Endothelial cell (in vitro differentiated cells): ENCODE data around the gene MB21D2. TPM values are rescaled to one million over a fixed set of nuclear protein-coding genes. Genes with fewer than 3 reads are reported as not detected.

Experiments used
- DNase-seq: peaks from one replicate; pipeline ENCODE4 v3.0.0; 2021; ENCODE audit warnings: low spot score
- H3K27ac Mint-ChIP-seq: one replicate; pipeline ENCODE4 v1.8.0; 2021; ENCODE audit warnings: mixed read lengths, inconsistent platforms; ENCODE audit not compliant: unreplicated experiment
- H3K27me3 Mint-ChIP-seq: one replicate; pipeline ENCODE4 v1.8.0; 2021; ENCODE audit warnings: mild to moderate bottlenecking, moderate library complexity, mixed read lengths, inconsistent platforms; ENCODE audit not compliant: unreplicated experiment
- H3K36me3 Mint-ChIP-seq: one replicate; pipeline ENCODE4 v1.8.0; 2021; ENCODE audit warnings: mild to moderate bottlenecking, low read depth, mixed read lengths, inconsistent platforms; ENCODE audit not compliant: unreplicated experiment
- H3K4me1 Mint-ChIP-seq: one replicate; pipeline ENCODE4 v1.8.0; 2021; ENCODE audit warnings: mild to moderate bottlenecking, mixed read lengths, inconsistent platforms; ENCODE audit not compliant: unreplicated experiment
- H3K4me3 Mint-ChIP-seq: one replicate; pipeline ENCODE4 v1.8.0; 2021; ENCODE audit warnings: mild to moderate bottlenecking, mixed read lengths, inconsistent platforms; ENCODE audit not compliant: unreplicated experiment
- H3K9me3 Mint-ChIP-seq: one replicate; pipeline ENCODE4 v1.8.0; 2021; ENCODE audit warnings: mixed read lengths, inconsistent platforms; ENCODE audit not compliant: unreplicated experiment
- CTCF ChIP-seq: fragments of 200-600 bp; sonication (generic); IDR thresholded peaks from one replicate; pipeline ENCODE4 v1.5.0; 2021; ENCODE audit warnings: antibody characterized with exemption; ENCODE audit not compliant: unreplicated experiment
- total RNA-seq: library from RNA; stranded (reverse); fragmentation: NEBNext Ultra II Directional; extraction: Animal tissue kit (Norgen Biotek cat#: 25700); gene quantifications from one replicate; pipeline ENCODE4 v1.2.1, GENCODE V29; 2021; ENCODE audit not compliant: unreplicated experiment

The MB21D2 gene
- total RNA-seq, 1 donor from 2014 or later, result 4.3 TPM

- H3K9me3 Mint-ChIP-seq, result no peaks in the 10 kb centered on the region
- TF ChIP-seq CTCF, result no peak
- peaks cover 5% of the 10 kb centered on the region for H3K4me1 Mint-ChIP-seq
Measured at GRCh38 chr3:192940129-192940528, 22.5 kb upstream of the MB21D2 start.

DNA sequence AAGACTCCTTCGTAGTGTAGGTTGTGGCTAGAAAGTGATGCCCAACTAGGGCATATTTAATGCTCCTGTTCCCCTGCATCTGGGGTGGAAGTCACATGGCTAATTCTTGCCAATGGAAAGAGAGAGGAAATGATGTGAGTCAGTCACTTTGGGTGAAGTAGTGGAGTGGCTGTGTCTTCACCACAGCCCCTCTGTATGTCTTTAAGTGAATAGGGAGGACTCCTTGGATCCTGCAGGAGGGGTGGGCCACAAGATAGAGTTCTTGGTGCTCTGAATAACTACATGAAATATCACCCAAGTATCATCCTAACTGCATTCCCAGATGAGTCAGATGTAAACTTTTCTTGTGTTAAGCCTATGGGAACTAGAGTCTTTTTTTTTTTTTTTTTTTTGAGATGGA is 17.8 kb upstream of the MB21D2 start:
- no peaks in the 10 kb centered on the region for H3K27me3 Mint-ChIP-seq
- H3K27ac Mint-ChIP-seq, result no peak overlapping the region
- TF ChIP-seq CTCF, result no peak
- H3K36me3 Mint-ChIP-seq, result no peaks in the 10 kb centered on the region
- no peak for DNase-seq
- H3K4me3 Mint-ChIP-seq, result no peak overlapping the region
- no peaks in the 10 kb centered on the region for H3K9me3 Mint-ChIP-seq
- H3K4me1 Mint-ChIP-seq, result no peaks in the 10 kb centered on the region

More at GRCh38 chr3:192940129-192940528, 22.5 kb upstream of the MB21D2 start:
- H3K27ac Mint-ChIP-seq, result no peak overlapping the region
- no peak for DNase-seq
- no peaks in the 10 kb centered on the region for H3K27me3 Mint-ChIP-seq
- H3K4me3 Mint-ChIP-seq, result no peak overlapping the region
- H3K36me3 Mint-ChIP-seq, result no peaks in the 10 kb centered on the region

- Mint-ChIP-seq H3K36me3 (no peaks in the 10 kb centered on the region), H3K27ac (no peak overlapping the region)
Measured at GRCh38 chr3:192933779-192934460, 16.3 kb upstream of the MB21D2 start.

DNA sequence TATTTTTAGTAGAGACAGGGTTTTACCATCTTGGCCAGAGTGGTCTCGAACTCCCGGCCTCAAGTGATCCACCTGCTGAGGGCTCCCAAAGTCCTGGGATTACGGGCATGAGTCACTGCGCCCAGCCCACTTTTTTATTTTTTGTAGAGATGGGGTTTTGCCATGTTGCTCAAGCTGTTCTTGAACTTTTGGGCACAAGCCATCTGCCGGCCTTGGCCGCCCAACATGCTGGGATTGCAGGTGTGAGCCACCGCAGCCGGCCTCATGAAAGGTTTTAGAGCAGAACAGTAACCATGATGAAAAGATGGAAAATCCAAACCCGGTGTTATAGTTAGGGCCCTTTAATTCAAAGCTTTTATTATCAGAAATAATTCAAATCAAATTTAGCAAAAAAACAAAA is 15.6 kb upstream of the MB21D2 start:
- no peak for TF ChIP-seq CTCF
- DNase-seq, result no peak
- Mint-ChIP-seq H3K27me3 (no peaks in the 10 kb centered on the region), H3K27ac (no peak overlapping the region), H3K9me3 (no peaks in the 10 kb centered on the region), H3K4me1 (no peaks in the 10 kb centered on the region), H3K36me3 (no peaks in the 10 kb centered on the region), H3K4me3 (no peak overlapping the region)

More at GRCh38 chr3:192933779-192934460, 16.3 kb upstream of the MB21D2 start:
- Mint-ChIP-seq H3K4me1 (no peaks in the 10 kb centered on the region), H3K4me3 (no peak overlapping the region), H3K9me3 (no peaks in the 10 kb centered on the region), H3K27me3 (no peaks in the 10 kb centered on the region)
- no peak for DNase-seq
- no peak for TF ChIP-seq CTCF

DNA sequence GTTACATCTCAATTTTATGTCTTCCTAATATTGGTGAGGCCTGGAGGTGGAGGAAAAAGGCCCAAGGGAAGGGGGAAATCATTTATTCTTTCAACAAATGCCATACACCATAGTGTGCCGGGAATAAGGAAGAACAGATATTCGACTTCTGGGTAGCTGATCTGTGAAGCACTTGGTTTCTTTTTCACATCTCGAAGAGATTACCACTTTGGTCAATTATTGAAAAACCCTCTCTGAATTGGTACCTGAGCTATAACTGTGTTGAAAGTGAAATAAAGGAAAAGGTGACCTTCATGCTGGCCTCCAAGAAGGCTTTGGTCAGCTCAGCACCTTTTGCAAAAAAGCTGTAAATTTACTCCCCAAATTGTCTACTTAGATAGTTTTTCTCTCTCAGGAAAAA is 14.2 kb upstream of the MB21D2 start:
- no peak overlapping the region for H3K4me3 Mint-ChIP-seq

More for the DNA sequence above, 14.2 kb upstream of the MB21D2 start:
- no peak for TF ChIP-seq CTCF
- H3K36me3 Mint-ChIP-seq, result no peaks in the 10 kb centered on the region
- H3K9me3 Mint-ChIP-seq, result no peaks in the 10 kb centered on the region
- H3K4me1 Mint-ChIP-seq, result no peaks in the 10 kb centered on the region
- DNase-seq, result no peak
- H3K27ac Mint-ChIP-seq, result no peak overlapping the region
- H3K27me3 Mint-ChIP-seq, result no peaks in the 10 kb centered on the region
